HEK293T (cell line): ENCODE measurements around the gene GNG10.

Source experiments
- CTCF ChIA-PET: fragments of 350-600 bp; formaldehyde crosslinking; extraction: SDS; loops from one replicate; lab custom pipeline; 2021; ENCODE audit warnings: antibody characterized with exemption, inconsistent platforms; lab: Yijun Ruan, JAX
- POLR2A ChIA-PET: fragments of 350-600 bp; formaldehyde crosslinking; extraction: SDS; loops from one replicate; lab custom pipeline; 2020; ENCODE audit warnings: antibody characterized with exemption, inconsistent platforms; lab: Yijun Ruan, JAX
- DNase-seq: peaks from one replicate; pipeline ENCODE4 v3.0.0; 2012; ENCODE audit warnings: mixed read lengths; ENCODE audit errors: extremely low spot score
- ARNT ChIP-seq: fragments of 450-650 bp; IDR thresholded peaks from 2 replicates; pipeline ENCODE4 v1.6.1; 2017; ENCODE audit warnings: mild to moderate bottlenecking
- BHLHE40 ChIP-seq: fragments of 450-650 bp; IDR thresholded peaks from 2 replicates; pipeline ENCODE4 v1.6.1; 2016; ENCODE audit warnings: mild to moderate bottlenecking, moderate library complexity, borderline replicate concordance
- CTBP1 ChIP-seq: fragments of 450-650 bp; IDR thresholded peaks from 2 replicates; pipeline ENCODE4 v1.6.1; 2016; ENCODE audit warnings: borderline replicate concordance
- ELF4 ChIP-seq: fragments of 450-650 bp; IDR thresholded peaks from 2 replicates; pipeline ENCODE4 v1.6.1; 2017; ENCODE audit warnings: antibody characterized with exemption
- FOXA1 ChIP-seq: fragments of 450-650 bp; IDR thresholded peaks from 2 replicates; pipeline ENCODE4 v1.6.1; 2016; ENCODE audit warnings: mild to moderate bottlenecking
- FOXK2 ChIP-seq: fragments of 450-650 bp; IDR thresholded peaks from 2 replicates; pipeline ENCODE4 v1.6.1; 2016; ENCODE audit warnings: mild to moderate bottlenecking
- FOXM1 ChIP-seq: fragments of 450-650 bp; IDR thresholded peaks from 2 replicates; pipeline ENCODE4 v1.6.1; 2017; ENCODE audit warnings: mild to moderate bottlenecking, borderline replicate concordance
- HDGF ChIP-seq: fragments of 450-650 bp; IDR thresholded peaks from 2 replicates; pipeline ENCODE4 v1.6.1; 2017; ENCODE audit warnings: antibody characterized with exemption, borderline replicate concordance
- L3MBTL2 ChIP-seq: fragments of 450-650 bp; conservative IDR thresholded peaks from 2 replicates; pipeline ENCODE4 v1.6.1; 2016; ENCODE audit warnings: mild to moderate bottlenecking
- LEF1 ChIP-seq: fragments of 450-650 bp; IDR thresholded peaks from 2 replicates; pipeline ENCODE4 v1.6.1; 2017; ENCODE audit warnings: mild to moderate bottlenecking, borderline replicate concordance
- NFRKB ChIP-seq: fragments of 450-650 bp; IDR thresholded peaks from 2 replicates; pipeline ENCODE4 v1.6.1; 2016; ENCODE audit warnings: mild to moderate bottlenecking, moderate library complexity
- SP1 ChIP-seq: fragments of 450-650 bp; IDR thresholded peaks from 2 replicates; pipeline ENCODE4 v1.6.1; 2017
- SUZ12 ChIP-seq: fragments of 450-650 bp; IDR thresholded peaks from 2 replicates; pipeline ENCODE4 v1.6.1; 2016; ENCODE audit warnings: mild to moderate bottlenecking
- TARDBP ChIP-seq: fragments of 450-650 bp; IDR thresholded peaks from 2 replicates; pipeline ENCODE4 v1.6.1; 2016
- ZNF384 ChIP-seq: fragments of 450-650 bp; IDR thresholded peaks from 2 replicates; pipeline ENCODE4 v1.6.1; 2016
- TF ChIP-seq, protein P1 (sequence below): fragments of 450-650 bp; IDR thresholded peaks from 2 replicates; pipeline ENCODE4 v1.6.1; 2016

Gene GNG10

DNA sequence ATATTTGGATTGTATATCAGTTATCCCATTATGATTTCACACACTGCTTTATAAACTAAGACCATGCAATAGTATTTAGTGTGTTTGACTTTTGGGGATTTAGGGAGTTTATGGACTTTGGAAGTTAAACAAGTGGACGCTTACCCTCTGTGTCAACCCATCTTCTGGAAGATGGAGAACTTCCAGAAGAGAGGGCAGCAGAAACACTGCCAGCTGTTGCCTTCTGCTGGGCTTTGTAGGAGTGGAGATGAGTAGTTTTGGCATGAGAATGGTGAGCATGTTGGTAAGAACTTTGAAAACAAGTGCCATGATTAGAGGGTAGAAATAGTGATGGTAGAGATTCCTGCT, 28.0 kb upstream of the GNG10 start:
- no peak for TF ChIP-seq HDGF
- DNase-seq, result no peak
- ChIA-PET POLR2A (no interaction called here), CTCF (no interaction called here)

DNA sequence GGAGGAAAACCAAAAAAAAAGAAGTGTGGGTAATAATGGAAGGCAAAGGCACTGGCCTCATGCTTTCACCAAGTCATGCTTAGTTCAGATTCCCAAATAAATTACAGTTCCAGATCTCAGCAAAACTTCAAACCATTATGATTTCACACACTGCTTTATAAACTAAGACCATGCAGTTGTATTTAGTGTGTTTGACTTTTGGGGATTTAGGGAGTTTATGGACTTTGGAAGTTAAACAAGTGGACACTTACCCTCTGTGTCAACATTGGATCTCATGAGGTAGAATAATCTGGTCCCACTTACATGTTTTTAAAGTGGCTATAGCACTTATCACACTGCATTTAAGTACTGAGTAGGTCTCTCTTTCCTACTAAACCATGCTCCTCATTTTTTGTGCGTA, 26.5 kb upstream of the GNG10 start:
- ChIA-PET CTCF (no interaction called here), POLR2A (no interaction called here)
- TF ChIP-seq, protein P1, sequence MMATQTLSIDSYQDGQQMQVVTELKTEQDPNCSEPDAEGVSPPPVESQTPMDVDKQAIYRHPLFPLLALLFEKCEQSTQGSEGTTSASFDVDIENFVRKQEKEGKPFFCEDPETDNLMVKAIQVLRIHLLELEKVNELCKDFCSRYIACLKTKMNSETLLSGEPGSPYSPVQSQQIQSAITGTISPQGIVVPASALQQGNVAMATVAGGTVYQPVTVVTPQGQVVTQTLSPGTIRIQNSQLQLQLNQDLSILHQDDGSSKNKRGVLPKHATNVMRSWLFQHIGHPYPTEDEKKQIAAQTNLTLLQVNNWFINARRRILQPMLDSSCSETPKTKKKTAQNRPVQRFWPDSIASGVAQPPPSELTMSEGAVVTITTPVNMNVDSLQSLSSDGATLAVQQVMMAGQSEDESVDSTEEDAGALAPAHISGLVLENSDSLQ, result no peak
- TF ChIP-seq FOXK2 (no peak), SP1 (no peak), TARDBP (no peak), ARNT (no peak), NFRKB (no peak), FOXA1 (no peak), ELF4 (no peak), LEF1 (no peak), BHLHE40 (no peak), SUZ12 (no peak), L3MBTL2 (no peak), CTBP1 (no peak), ZNF384 (no peak), FOXM1 (no peak), HDGF (no peak)
- DNase-seq, result no peak

DNA sequence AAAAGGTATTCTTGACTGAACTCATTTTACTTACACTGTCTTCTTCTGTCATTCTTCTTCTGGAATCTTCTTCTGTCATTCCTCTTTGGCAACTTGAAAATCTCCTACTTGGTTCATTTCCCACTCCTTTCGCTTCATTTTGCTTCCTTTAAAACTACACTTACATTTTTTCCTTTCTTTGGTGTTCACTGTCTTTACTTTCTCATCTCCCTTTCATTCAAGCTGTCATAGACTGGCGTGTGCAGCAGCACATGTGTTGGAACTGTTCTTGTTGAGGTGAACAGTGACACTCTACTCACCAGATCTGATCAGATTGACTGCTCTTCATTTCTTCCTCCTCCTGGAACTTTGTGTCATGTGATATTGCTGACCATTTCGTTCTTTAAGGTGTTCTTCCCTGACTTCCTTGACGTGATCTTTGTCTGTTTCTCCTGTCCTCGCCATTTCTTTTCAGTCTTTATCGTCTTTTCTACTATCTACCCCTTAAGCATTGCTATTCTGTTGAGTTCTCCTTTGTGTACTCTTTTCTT, 23.9 kb upstream of the GNG10 start:
- DNase-seq, result no peak
- TF ChIP-seq ARNT, result no peak
- TF ChIP-seq LEF1, result no peak
- TF ChIP-seq CTBP1, result no peak
- TF ChIP-seq SUZ12, result no peak
- TF ChIP-seq L3MBTL2, result no peak
- TF ChIP-seq FOXA1, result no peak
- TF ChIP-seq FOXM1, result no peak
- ChIA-PET CTCF (no interaction called here), POLR2A (interaction anchor here (1.6 kb wide), 1 partner anchor 24 kb away, joined by 5 read pairs; the partner anchor contains the start of gene GNG10)

DNA sequence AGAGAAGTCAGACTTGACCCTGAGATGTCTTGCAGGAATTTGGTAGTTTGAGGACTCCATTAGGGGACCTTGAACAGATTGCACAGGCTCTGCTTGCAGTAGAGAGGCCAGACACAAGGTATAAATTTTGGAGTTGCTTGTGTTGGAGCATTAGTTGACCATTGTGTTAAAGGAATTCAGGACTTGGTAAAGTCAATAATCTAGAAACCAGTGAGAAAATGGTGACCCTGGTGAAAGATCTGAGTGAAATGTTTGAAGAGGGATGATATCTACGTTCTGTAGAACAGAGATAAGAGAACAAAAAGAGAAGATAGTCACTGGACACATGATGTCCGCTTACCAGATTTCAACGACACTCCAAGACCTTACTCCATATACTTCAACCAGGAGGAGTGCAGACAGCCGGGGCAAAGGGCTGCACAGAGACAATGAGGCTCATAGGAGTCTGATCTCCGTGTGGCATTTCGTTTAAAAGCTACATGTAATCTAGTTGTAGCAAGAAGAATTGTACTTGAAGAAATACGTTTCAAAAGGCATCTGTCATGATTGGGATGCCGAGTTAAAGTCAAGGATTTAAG, 17.1 kb upstream of the GNG10 start:
- ChIA-PET POLR2A (no interaction called here), CTCF (no interaction called here)
- TF ChIP-seq FOXM1, result no peak
- TF ChIP-seq TARDBP, result no peak
- DNase-seq, result no peak

DNA sequence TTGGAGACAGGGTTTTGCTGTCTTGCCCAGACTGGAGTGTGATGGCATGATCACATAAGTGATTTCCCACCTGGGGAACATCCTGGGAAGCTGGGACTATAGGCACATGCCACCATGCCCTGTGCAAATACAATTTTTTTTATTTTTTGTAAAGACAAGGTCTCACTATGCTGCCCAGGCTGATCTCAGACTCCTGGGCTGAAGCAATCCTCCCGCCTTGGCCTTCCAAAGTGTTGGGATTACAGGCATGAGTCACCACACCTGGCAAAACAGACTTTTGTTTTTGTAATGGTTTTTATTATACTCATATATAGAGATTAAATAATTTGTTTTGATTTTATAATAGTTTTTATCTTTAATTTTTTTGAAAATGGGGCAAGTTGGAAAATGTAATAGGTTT, 15.6 kb upstream of the GNG10 start:
- no peak for TF ChIP-seq HDGF
- no peak for TF ChIP-seq LEF1
- TF ChIP-seq FOXA1, result no peak
- no peak for TF ChIP-seq SP1
- TF ChIP-seq, protein P1, result no peak
- TF ChIP-seq NFRKB, result no peak
- TF ChIP-seq L3MBTL2, result no peak
- no peak for TF ChIP-seq ELF4
- TF ChIP-seq BHLHE40, result no peak
- TF ChIP-seq ZNF384, result no peak
- ChIA-PET CTCF (interaction anchor here (0.6 kb wide), 1 partner anchor 24 kb away, joined by 3 read pairs; no protein-coding TSS in a partner anchor), POLR2A (no interaction called here)
- DNase-seq, result no peak

DNA sequence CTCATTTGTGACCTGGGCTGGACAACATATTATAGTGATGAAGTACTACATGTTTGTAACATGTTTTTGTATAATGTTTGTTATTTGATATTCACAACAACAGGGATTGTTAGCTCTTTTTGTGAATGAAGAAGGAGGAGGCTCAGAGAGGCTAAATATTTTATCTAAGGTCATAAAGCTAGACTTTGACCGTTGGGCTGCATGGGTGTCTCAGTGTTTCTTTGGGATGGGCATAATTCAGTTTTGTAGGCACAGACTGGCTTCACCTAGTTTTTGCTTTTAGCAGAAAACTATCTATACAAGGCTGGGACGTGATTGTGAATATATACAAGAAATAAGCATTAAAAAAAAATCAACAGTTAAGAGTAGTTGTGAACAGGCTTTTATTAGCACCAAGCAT, 15.0 kb upstream of the GNG10 start:
- DNase-seq, result no peak
- TF ChIP-seq NFRKB (no peak), ZNF384 (no peak)
- ChIA-PET POLR2A (no interaction called here), CTCF (no interaction called here)

DNA sequence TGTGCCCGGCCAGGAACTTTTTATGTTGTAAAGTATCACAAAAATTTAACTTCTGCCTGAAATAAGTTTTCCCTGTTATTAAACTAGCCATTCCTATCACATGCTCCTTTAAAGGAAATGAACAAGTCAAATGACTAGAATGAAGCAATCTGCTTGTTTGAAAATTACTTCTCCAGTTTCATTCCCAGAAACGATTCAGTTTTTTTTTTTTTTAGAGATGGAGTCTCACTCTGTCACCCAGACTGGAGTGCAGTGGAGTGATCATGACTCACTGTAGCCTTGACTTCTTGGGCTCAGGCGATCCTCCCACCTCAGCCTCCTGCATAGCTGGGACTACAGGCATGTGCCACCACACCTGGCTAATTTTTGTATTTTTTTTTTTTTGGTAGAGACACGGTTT, 13.3 kb upstream of the GNG10 start:
- TF ChIP-seq TARDBP (no peak), NFRKB (no peak), ZNF384 (no peak), FOXA1 (no peak), CTBP1 (no peak), SP1 (no peak), BHLHE40 (no peak), FOXM1 (no peak), LEF1 (no peak), L3MBTL2 (no peak), SUZ12 (no peak), ELF4 (no peak), ARNT (no peak), FOXK2 (no peak), HDGF (no peak)
- TF ChIP-seq, protein P1, result no peak
- no peak for DNase-seq
- ChIA-PET POLR2A (no interaction called here), CTCF (no interaction called here)
